ENCODE results near the gene LPAR4.
"Not testable (repeated sequence)": the region's sequence is repeated elsewhere in the genome, so short reads cannot be mapped to it uniquely, and the experiment has no call there.

LPAR4 gene

GRCh38 chrX:78759081-78759480, 11.6 kb downstream of the LPAR4 start:
- no peak overlapping the region for H3K4me3 ChIP-seq (ENCODE audit: low read length)
- H3K9ac ChIP-seq (ENCODE audit: low read length) = no peak overlapping the region
- H3K27ac ChIP-seq (ENCODE audit: low read length) = no peak overlapping the region
- H3K27me3 ChIP-seq (ENCODE audit: control insufficient read depth, insufficient read depth, low read length) = no peaks in the 10 kb centered on the region
- H3K4me1 ChIP-seq (ENCODE audit: control insufficient read depth, low read depth, low read length) = no peaks in the 10 kb centered on the region
- no peaks in the 10 kb centered on the region for H3K36me3 ChIP-seq (ENCODE audit: control insufficient read depth, low read depth, low read length)
- peaks cover 14% of the 10 kb centered on the region for H3K9me3 ChIP-seq (ENCODE audit: control insufficient read depth, low read depth, low read length)

GRCh38 chrX:78769101-78769755, 21.7 kb downstream of the LPAR4 start:
- H3K9ac ChIP-seq (ENCODE audit: low read length) = no peak overlapping the region
- no peak overlapping the region for H3K27ac ChIP-seq (ENCODE audit: low read length)
- H3K4me1 ChIP-seq (ENCODE audit: control insufficient read depth, low read depth, low read length) = no peaks in the 10 kb centered on the region
- no peaks in the 10 kb centered on the region for H3K36me3 ChIP-seq (ENCODE audit: control insufficient read depth, low read depth, low read length)
- peaks cover 26% of the 10 kb centered on the region for H3K9me3 ChIP-seq (ENCODE audit: control insufficient read depth, low read depth, low read length)
- no peak overlapping the region for H3K4me3 ChIP-seq (ENCODE audit: low read length)
- no peaks in the 10 kb centered on the region for H3K27me3 ChIP-seq (ENCODE audit: control insufficient read depth, insufficient read depth, low read length)

- no peak overlapping the region for H3K9ac ChIP-seq (ENCODE audit: low read length)
- H3K4me3 ChIP-seq (ENCODE audit: low read length) = no peak overlapping the region
- no peak overlapping the region for H3K27ac ChIP-seq (ENCODE audit: low read length)
- no peaks in the 10 kb centered on the region for H3K36me3 ChIP-seq (ENCODE audit: control insufficient read depth, low read depth, low read length)
- H3K9me3 ChIP-seq (ENCODE audit: control insufficient read depth, low read depth, low read length) = peaks cover 24% of the 10 kb centered on the region
- H3K4me1 ChIP-seq (ENCODE audit: control insufficient read depth, low read depth, low read length) = no peaks in the 10 kb centered on the region
- no peaks in the 10 kb centered on the region for H3K27me3 ChIP-seq (ENCODE audit: control insufficient read depth, insufficient read depth, low read length)
Measured at GRCh38 chrX:78769946-78770345, 22.4 kb downstream of the LPAR4 start.

GRCh38 chrX:78796916-78797315, 49.4 kb downstream of the LPAR4 start:
- no peaks in the 10 kb centered on the region for H3K27me3 ChIP-seq (ENCODE audit: control insufficient read depth, insufficient read depth, low read length)
- H3K27ac ChIP-seq (ENCODE audit: low read length) = no peak overlapping the region
- peaks cover 19% of the 10 kb centered on the region for H3K9me3 ChIP-seq (ENCODE audit: control insufficient read depth, low read depth, low read length)
- H3K9ac ChIP-seq (ENCODE audit: low read length) = no peak overlapping the region
- no peaks in the 10 kb centered on the region for H3K36me3 ChIP-seq (ENCODE audit: control insufficient read depth, low read depth, low read length)
- no peak overlapping the region for H3K4me3 ChIP-seq (ENCODE audit: low read length)
- H3K4me1 ChIP-seq (ENCODE audit: control insufficient read depth, low read depth, low read length) = no peaks in the 10 kb centered on the region

GRCh38 chrX:78800114-78800513, 52.6 kb downstream of the LPAR4 start:
- H3K27ac ChIP-seq (ENCODE audit: low read length) = no peak overlapping the region
- peaks cover 19% of the 10 kb centered on the region for H3K9me3 ChIP-seq (ENCODE audit: control insufficient read depth, low read depth, low read length)
- no peaks in the 10 kb centered on the region for H3K27me3 ChIP-seq (ENCODE audit: control insufficient read depth, insufficient read depth, low read length)
- no peak overlapping the region for H3K9ac ChIP-seq (ENCODE audit: low read length)
- H3K4me3 ChIP-seq (ENCODE audit: low read length) = no peak overlapping the region
- H3K4me1 ChIP-seq (ENCODE audit: control insufficient read depth, low read depth, low read length) = no peaks in the 10 kb centered on the region
- no peaks in the 10 kb centered on the region for H3K36me3 ChIP-seq (ENCODE audit: control insufficient read depth, low read depth, low read length)

GRCh38 chrX:78800694-78801093, 53.2 kb downstream of the LPAR4 start:
- Histone ChIP-seq H3K4me3 (ENCODE audit: low read length) (no peak overlapping the region), H3K9ac (ENCODE audit: low read length) (no peak overlapping the region), H3K27ac (ENCODE audit: low read length) (no peak overlapping the region), H3K27me3 (ENCODE audit: control insufficient read depth, insufficient read depth, low read length) (no peaks in the 10 kb centered on the region), H3K4me1 (ENCODE audit: control insufficient read depth, low read depth, low read length) (no peaks in the 10 kb centered on the region), H3K36me3 (ENCODE audit: control insufficient read depth, low read depth, low read length) (no peaks in the 10 kb centered on the region), H3K9me3 (ENCODE audit: control insufficient read depth, low read depth, low read length) (peaks cover 19% of the 10 kb centered on the region)

GRCh38 chrX:78801522-78801921, 54.0 kb downstream of the LPAR4 start:
- H3K9ac ChIP-seq (ENCODE audit: low read length) = no peak overlapping the region
- H3K27ac ChIP-seq (ENCODE audit: low read length) = no peak overlapping the region
- H3K4me1 ChIP-seq (ENCODE audit: control insufficient read depth, low read depth, low read length) = no peaks in the 10 kb centered on the region
- peaks cover 14% of the 10 kb centered on the region for H3K9me3 ChIP-seq (ENCODE audit: control insufficient read depth, low read depth, low read length)
- no peak overlapping the region for H3K4me3 ChIP-seq (ENCODE audit: low read length)
- H3K36me3 ChIP-seq (ENCODE audit: control insufficient read depth, low read depth, low read length) = no peaks in the 10 kb centered on the region
- no peaks in the 10 kb centered on the region for H3K27me3 ChIP-seq (ENCODE audit: control insufficient read depth, insufficient read depth, low read length)

- not testable (repeated sequence) for H3K9ac ChIP-seq (ENCODE audit: low read length); H3K4me3 ChIP-seq (ENCODE audit: low read length); H3K4me1 ChIP-seq (ENCODE audit: control insufficient read depth, low read depth, low read length); H3K27me3 ChIP-seq (ENCODE audit: control insufficient read depth, insufficient read depth, low read length); H3K9me3 ChIP-seq (ENCODE audit: control insufficient read depth, low read depth, low read length); H3K27ac ChIP-seq (ENCODE audit: low read length); H3K36me3 ChIP-seq (ENCODE audit: control insufficient read depth, low read depth, low read length)
Measured at GRCh38 chrX:78802526-78802925, 55.0 kb downstream of the LPAR4 start.

All from iPS-18a (cell line).